HepG2 (cell line): ENCODE results near the gene ABCB6. TPM values are rescaled to one million over a fixed set of nuclear protein-coding genes. Genes with fewer than 3 reads are reported as not detected.

Source experiments
- CEBPB ChIP-seq: IDR thresholded peaks from 2 replicates; pipeline ENCODE4 v1.6.1; 2011; ENCODE audit warnings: low read depth, low read length, improper control_type of control experiment, borderline replicate concordance
- EP300 ChIP-seq, 3 experiments: sonication (generic) in 1 of 3; formaldehyde crosslinking in 1 of 3; IDR thresholded peaks; 2 replicates each; pipeline versions ENCODE4 v1.5.1 to v1.6.1; 2011 to 2020; ENCODE audit warnings: low read depth in 2 of 3, low read length in 2 of 3, borderline replicate concordance in 1 of 3, improper control_type of control experiment in 1 of 3, mild to moderate bottlenecking in 1 of 3, missing genetic modification reagents in 1 of 3, moderate library complexity in 1 of 3
- FOXP1 ChIP-seq, 2 experiments: fragments of 450-650 bp in 1 of 2; IDR thresholded peaks; 2 replicates each; pipeline ENCODE4 v1.6.1; 2017 to 2018; ENCODE audit warnings: antibody characterized with exemption in 1 of 2
- HIVEP1 ChIP-seq: sonication (generic); formaldehyde crosslinking; IDR thresholded peaks from 2 replicates; pipeline ENCODE4 v1.4.0; 2020; ENCODE audit warnings: mild to moderate bottlenecking, missing genetic modification reagents
- IRF2 ChIP-seq: IDR thresholded peaks from 2 replicates; pipeline ENCODE4 v1.6.1; 2018; ENCODE audit warnings: missing genetic modification reagents, missing compliant biosample characterization
- IRX3 ChIP-seq: sonication (generic); formaldehyde crosslinking; IDR thresholded peaks from 2 replicates; pipeline ENCODE4 v1.8.1; 2023; ENCODE audit warnings: mild to moderate bottlenecking, low read depth, missing genetic modification reagents, borderline replicate concordance
- MTA3 ChIP-seq: sonication (generic); formaldehyde crosslinking; IDR thresholded peaks from 2 replicates; pipeline ENCODE4 v1.4.0; 2020; ENCODE audit warnings: missing genetic modification reagents
- NFYC ChIP-seq: IDR thresholded peaks from 2 replicates; pipeline ENCODE4 v1.6.1; 2016; ENCODE audit warnings: missing genetic modification reagents, missing compliant biosample characterization
- SP5 ChIP-seq: IDR thresholded peaks from 2 replicates; pipeline ENCODE4 v1.6.1; 2016; ENCODE audit warnings: low read depth, borderline replicate concordance
- SRF ChIP-seq: IDR thresholded peaks from 2 replicates; pipeline ENCODE4 v1.6.1; 2011; ENCODE audit warnings: mild to moderate bottlenecking, low read depth, low read length, moderate library complexity
- ZBTB7A ChIP-seq: sonication (generic); formaldehyde crosslinking; IDR thresholded peaks from 2 replicates; pipeline ENCODE4 v1.8.0; 2022; ENCODE audit warnings: mild to moderate bottlenecking, missing genetic modification reagents
- ZNF10 ChIP-seq: sonication (generic); formaldehyde crosslinking; IDR thresholded peaks from 2 replicates; pipeline ENCODE4 v1.4.0; 2020; ENCODE audit warnings: mild to moderate bottlenecking, low read depth, missing genetic modification reagents, borderline replicate concordance
- ZNF260 ChIP-seq: sonication (generic); formaldehyde crosslinking; IDR thresholded peaks from 2 replicates; pipeline ENCODE4 v1.4.0; 2020; ENCODE audit warnings: missing genetic modification reagents, low read depth, mild to moderate bottlenecking, borderline replicate concordance
- ZNF607 ChIP-seq: sonication (generic); formaldehyde crosslinking; IDR thresholded peaks from 2 replicates; pipeline ENCODE4 v1.5.1; 2020; ENCODE audit warnings: missing genetic modification reagents, mild to moderate bottlenecking, borderline replicate concordance
- ZNF672 ChIP-seq: sonication (generic); formaldehyde crosslinking; IDR thresholded peaks from 2 replicates; pipeline ENCODE4 v1.8.1; 2022; ENCODE audit warnings: missing genetic modification reagents
- polyA plus RNA-seq, 8 experiments: library from polyadenylated mRNA; depleted of rRNA in 3 of 8; stranded (reverse) in 7 of 8; unstranded in 1 of 8; fragments of >200 nt; fragmentation: Illumina TruSeq in 4 of 8; extraction: Trizol in 4 of 8; gene quantifications; 2 replicates each; pipeline versions ENCODE4 v1.2.1 to v1.2.3, GENCODE V29; 2011 to 2016; ENCODE audit warnings: low read depth in 4 of 8, missing spikeins in 1 of 8, mixed read lengths in 1 of 8; ENCODE audit not compliant: insufficient read depth in 1 of 8
- total RNA-seq, 5 experiments: library from RNA; depleted of rRNA; stranded (reverse); fragments of >200 nt; fragmentation: Illumina TruSeq; extraction: Trizol; gene quantifications; 2 replicates each; pipeline ENCODE4 v1.2.3, GENCODE V29; 2016; ENCODE audit warnings: low read depth in 1 of 5
- TF ChIP-seq, protein P1 (sequence below): sonication (generic); formaldehyde crosslinking; IDR thresholded peaks from 2 replicates; pipeline ENCODE4 v1.8.0; 2023; ENCODE audit warnings: mild to moderate bottlenecking, missing genetic modification reagents
- TF ChIP-seq, protein P2 (sequence below): sonication (generic); formaldehyde crosslinking; IDR thresholded peaks from 2 replicates; pipeline ENCODE4 v1.4.0; 2020; ENCODE audit warnings: missing genetic modification reagents
- TF ChIP-seq, protein P3 (sequence below): sonication (generic); formaldehyde crosslinking; IDR thresholded peaks from 2 replicates; pipeline ENCODE4 v1.4.0; 2020; ENCODE audit warnings: missing genetic modification reagents
- TF ChIP-seq, protein P4 (sequence below): IDR thresholded peaks from 2 replicates; pipeline ENCODE4 v1.6.1; 2016; ENCODE audit warnings: low read depth, borderline replicate concordance
- TF ChIP-seq, protein P5 (sequence below): sonication (generic); formaldehyde crosslinking; IDR thresholded peaks from 2 replicates; pipeline ENCODE4 v1.5.0; 2020; ENCODE audit warnings: mild to moderate bottlenecking, missing genetic modification reagents
- TF ChIP-seq, protein P6 (sequence below): conservative IDR thresholded peaks from 2 replicates; pipeline ENCODE4 v1.6.1; 2018; ENCODE audit warnings: missing genetic modification reagents

ABCB6 gene
- total and polyA plus RNA-seq, 2 of the 13 experiments (the other 11 are each of a cell fraction or from before 2014, with no cell fraction given) = 91.1 to 137 TPM

DNA sequence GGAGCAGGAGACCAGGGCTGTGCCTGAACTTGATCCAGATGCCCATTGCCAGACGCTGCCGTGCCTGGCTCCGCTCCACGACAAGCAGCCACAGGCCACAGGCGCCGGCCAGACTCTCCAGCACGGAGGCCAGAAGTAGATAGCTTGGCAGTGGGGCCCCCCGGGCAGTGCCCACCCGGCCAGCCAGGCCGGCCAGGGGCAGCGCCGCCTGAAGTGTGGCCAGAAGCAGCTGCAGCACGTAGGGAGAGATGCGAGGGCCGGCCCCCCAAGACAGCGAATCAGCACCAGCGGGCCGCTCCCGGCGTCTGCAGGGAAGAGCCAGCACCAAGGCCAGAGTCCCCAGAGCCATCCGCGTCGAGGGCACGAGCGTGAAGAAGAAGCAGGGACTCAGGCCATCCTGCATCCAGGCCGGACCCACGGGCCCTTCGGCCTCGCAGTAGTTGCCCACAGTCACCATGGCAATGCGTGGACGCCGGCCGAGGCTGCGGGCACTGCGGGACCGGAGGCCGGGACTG, 484 bp downstream of the ABCB6 start (continued):
- TF ChIP-seq EP300 (IDR thresholded peaks at IDR 0.05; ENCODE audit: low read depth in 2 of 2, low read length in 2 of 2) = no peak
- no peak for TF ChIP-seq EP300 (CRISPR knock-in tag; IDR thresholded peaks at IDR 0.05; ENCODE audit: borderline replicate concordance)
- TF ChIP-seq, protein P1, sequence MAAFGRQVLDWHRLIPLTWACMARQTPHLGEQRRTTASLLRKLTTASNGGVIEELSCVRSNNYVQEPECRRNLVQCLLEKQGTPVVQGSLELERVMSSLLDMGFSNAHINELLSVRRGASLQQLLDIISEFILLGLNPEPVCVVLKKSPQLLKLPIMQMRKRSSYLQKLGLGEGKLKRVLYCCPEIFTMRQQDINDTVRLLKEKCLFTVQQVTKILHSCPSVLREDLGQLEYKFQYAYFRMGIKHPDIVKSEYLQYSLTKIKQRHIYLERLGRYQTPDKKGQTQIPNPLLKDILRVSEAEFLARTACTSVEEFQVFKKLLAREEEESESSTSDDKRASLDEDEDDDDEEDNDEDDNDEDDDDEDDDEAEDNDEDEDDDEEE (CRISPR knock-in tag) = 0 out of 2 replicates have a peak, but pooled peaks have one; percentile 94
- TF ChIP-seq ZNF672 (CRISPR knock-in tag) = no peak
- TF ChIP-seq IRF2 (CRISPR knock-in tag) = no peak
- TF ChIP-seq CEBPB = no peak
- TF ChIP-seq, protein P2, sequence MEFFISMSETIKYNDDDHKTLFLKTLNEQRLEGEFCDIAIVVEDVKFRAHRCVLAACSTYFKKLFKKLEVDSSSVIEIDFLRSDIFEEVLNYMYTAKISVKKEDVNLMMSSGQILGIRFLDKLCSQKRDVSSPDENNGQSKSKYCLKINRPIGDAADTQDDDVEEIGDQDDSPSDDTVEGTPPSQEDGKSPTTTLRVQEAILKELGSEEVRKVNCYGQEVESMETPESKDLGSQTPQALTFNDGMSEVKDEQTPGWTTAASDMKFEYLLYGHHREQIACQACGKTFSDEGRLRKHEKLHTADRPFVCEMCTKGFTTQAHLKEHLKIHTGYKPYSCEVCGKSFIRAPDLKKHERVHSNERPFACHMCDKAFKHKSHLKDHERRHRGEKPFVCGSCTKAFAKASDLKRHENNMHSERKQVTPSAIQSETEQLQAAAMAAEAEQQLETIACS (CRISPR knock-in tag) = no peak
- TF ChIP-seq, protein P3, sequence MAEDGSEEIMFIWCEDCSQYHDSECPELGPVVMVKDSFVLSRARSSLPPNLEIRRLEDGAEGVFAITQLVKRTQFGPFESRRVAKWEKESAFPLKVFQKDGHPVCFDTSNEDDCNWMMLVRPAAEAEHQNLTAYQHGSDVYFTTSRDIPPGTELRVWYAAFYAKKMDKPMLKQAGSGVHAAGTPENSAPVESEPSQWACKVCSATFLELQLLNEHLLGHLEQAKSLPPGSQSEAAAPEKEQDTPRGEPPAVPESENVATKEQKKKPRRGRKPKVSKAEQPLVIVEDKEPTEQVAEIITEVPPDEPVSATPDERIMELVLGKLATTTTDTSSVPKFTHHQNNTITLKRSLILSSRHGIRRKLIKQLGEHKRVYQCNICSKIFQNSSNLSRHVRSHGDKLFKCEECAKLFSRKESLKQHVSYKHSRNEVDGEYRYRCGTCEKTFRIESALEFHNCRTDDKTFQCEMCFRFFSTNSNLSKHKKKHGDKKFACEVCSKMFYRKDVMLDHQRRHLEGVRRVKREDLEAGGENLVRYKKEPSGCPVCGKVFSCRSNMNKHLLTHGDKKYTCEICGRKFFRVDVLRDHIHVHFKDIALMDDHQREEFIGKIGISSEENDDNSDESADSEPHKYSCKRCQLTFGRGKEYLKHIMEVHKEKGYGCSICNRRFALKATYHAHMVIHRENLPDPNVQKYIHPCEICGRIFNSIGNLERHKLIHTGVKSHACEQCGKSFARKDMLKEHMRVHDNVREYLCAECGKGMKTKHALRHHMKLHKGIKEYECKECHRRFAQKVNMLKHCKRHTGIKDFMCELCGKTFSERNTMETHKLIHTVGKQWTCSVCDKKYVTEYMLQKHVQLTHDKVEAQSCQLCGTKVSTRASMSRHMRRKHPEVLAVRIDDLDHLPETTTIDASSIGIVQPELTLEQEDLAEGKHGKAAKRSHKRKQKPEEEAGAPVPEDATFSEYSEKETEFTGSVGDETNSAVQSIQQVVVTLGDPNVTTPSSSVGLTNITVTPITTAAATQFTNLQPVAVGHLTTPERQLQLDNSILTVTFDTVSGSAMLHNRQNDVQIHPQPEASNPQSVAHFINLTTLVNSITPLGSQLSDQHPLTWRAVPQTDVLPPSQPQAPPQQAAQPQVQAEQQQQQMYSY (CRISPR knock-in tag) = no peak; the same call in 1 of the 2 replicates
- TF ChIP-seq ZNF10 (CRISPR knock-in tag) = no peak
- TF ChIP-seq MTA3 = no peak
- TF ChIP-seq NFYC (CRISPR knock-in tag) = no peak
- TF ChIP-seq SP5 (CRISPR knock-in tag) = no peak
- TF ChIP-seq HIVEP1 (CRISPR knock-in tag) = no peak; the same call in 1 of the 2 replicates
- TF ChIP-seq IRX3 (CRISPR knock-in tag) = no peak
- TF ChIP-seq, protein P4, sequence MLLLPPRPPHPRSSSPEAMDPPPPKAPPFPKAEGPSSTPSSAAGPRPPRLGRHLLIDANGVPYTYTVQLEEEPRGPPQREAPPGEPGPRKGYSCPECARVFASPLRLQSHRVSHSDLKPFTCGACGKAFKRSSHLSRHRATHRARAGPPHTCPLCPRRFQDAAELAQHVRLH (CRISPR knock-in tag) = no peak
- TF ChIP-seq ZNF260 = no peak
- TF ChIP-seq SRF = no peak
- TF ChIP-seq ZBTB7A (CRISPR knock-in tag) = no peak
- TF ChIP-seq FOXP1 (IDR thresholded peaks at IDR 0.05) = no peak
- TF ChIP-seq FOXP1 (CRISPR knock-in tag; IDR thresholded peaks at IDR 0.05) = no peak
- no peak; the same call in 1 of the 2 replicates for TF ChIP-seq ZNF607 (CRISPR knock-in tag)
- TF ChIP-seq, protein P5, sequence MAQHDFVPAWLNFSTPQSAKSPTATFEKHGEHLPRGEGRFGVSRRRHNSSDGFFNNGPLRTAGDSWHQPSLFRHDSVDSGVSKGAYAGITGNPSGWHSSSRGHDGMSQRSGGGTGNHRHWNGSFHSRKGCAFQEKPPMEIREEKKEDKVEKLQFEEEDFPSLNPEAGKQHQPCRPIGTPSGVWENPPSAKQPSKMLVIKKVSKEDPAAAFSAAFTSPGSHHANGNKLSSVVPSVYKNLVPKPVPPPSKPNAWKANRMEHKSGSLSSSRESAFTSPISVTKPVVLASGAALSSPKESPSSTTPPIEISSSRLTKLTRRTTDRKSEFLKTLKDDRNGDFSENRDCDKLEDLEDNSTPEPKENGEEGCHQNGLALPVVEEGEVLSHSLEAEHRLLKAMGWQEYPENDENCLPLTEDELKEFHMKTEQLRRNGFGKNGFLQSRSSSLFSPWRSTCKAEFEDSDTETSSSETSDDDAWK (CRISPR knock-in tag) = no peak
- TF ChIP-seq, protein P6, sequence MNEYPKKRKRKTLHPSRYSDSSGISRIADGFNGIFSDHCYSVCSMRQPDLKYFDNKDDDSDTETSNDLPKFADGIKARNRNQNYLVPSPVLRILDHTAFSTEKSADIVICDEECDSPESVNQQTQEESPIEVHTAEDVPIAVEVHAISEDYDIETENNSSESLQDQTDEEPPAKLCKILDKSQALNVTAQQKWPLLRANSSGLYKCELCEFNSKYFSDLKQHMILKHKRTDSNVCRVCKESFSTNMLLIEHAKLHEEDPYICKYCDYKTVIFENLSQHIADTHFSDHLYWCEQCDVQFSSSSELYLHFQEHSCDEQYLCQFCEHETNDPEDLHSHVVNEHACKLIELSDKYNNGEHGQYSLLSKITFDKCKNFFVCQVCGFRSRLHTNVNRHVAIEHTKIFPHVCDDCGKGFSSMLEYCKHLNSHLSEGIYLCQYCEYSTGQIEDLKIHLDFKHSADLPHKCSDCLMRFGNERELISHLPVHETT = no peak
